ENCODE results near the gene PSMD9.
A peak's percentile ranks its signal among the peaks of the same experiment; 100 is the strongest.
"Not testable (repeated sequence)": the region's sequence is repeated elsewhere in the genome, so short reads cannot be mapped to it uniquely, and the experiment has no call there.

PSMD9 gene

GRCh38 chr12:121918679-121919038, 30.1 kb downstream of the PSMD9 start:
- Histone ChIP-seq H3K4me1 (ENCODE audit: insufficient read depth, poor library complexity, severe bottlenecking) (peaks cover 3% of the 10 kb centered on the region), H3K27me3 (ENCODE audit: insufficient read depth, poor library complexity, severe bottlenecking) (no peaks in the 10 kb centered on the region), H3K9me3 (ENCODE audit: severe bottlenecking) (no peaks in the 10 kb centered on the region), H3K36me3 (ENCODE audit: low read depth) (peaks cover 43% of the 10 kb centered on the region), H3K4me3 (ENCODE audit: severe bottlenecking) (peak overlapping the region; percentile 22), H3K27ac (ENCODE audit: poor library complexity, severe bottlenecking) (peak overlapping the region; percentile 43)
- DNase-seq (ENCODE audit: low spot score) (no peak), ATAC-seq (ENCODE audit: low read depth) (peak; percentile 7; the same call in 1 of the 3 replicates)
- no peak for TF ChIP-seq CTCF (IDR thresholded peaks at IDR 0.05; ENCODE audit: poor library complexity, severe bottlenecking)

- H3K4me1 ChIP-seq (ENCODE audit: insufficient read depth, poor library complexity, severe bottlenecking) = peaks cover 11% of the 10 kb centered on the region
- H3K27me3 ChIP-seq (ENCODE audit: insufficient read depth, poor library complexity, severe bottlenecking) = no peaks in the 10 kb centered on the region
- DNase-seq (ENCODE audit: low spot score) (no peak), ATAC-seq (ENCODE audit: low read depth) (no peak)
- H3K36me3 ChIP-seq (ENCODE audit: low read depth) = peaks cover 22% of the 10 kb centered on the region
- no peak overlapping the region for H3K4me3 ChIP-seq (ENCODE audit: severe bottlenecking)
- no peaks in the 10 kb centered on the region for H3K9me3 ChIP-seq (ENCODE audit: severe bottlenecking)
- H3K27ac ChIP-seq (ENCODE audit: poor library complexity, severe bottlenecking) = peak overlapping the region; percentile 1
- TF ChIP-seq CTCF (IDR thresholded peaks at IDR 0.05; ENCODE audit: poor library complexity, severe bottlenecking) = no peak
These were observed 32.5 kb downstream of the PSMD9 start for GRCh38 chr12:121921066-121921465.

- peaks cover 14% of the 10 kb centered on the region for H3K4me1 ChIP-seq (ENCODE audit: insufficient read depth, poor library complexity, severe bottlenecking)
- H3K27me3 ChIP-seq (ENCODE audit: insufficient read depth, poor library complexity, severe bottlenecking) = no peaks in the 10 kb centered on the region
- no peaks in the 10 kb centered on the region for H3K36me3 ChIP-seq (ENCODE audit: low read depth)
- DNase-seq (ENCODE audit: low spot score) (no peak), ATAC-seq (ENCODE audit: low read depth) (no peak)
- no peaks in the 10 kb centered on the region for H3K9me3 ChIP-seq (ENCODE audit: severe bottlenecking)
- TF ChIP-seq CTCF (IDR thresholded peaks at IDR 0.05; ENCODE audit: poor library complexity, severe bottlenecking) = no peak
- H3K4me3 ChIP-seq (ENCODE audit: severe bottlenecking) = no peak overlapping the region
- H3K27ac ChIP-seq (ENCODE audit: poor library complexity, severe bottlenecking) = peak overlapping the region; percentile 90
These were observed 36.7 kb downstream of the PSMD9 start for GRCh38 chr12:121925358-121925695.

- Histone ChIP-seq H3K36me3 (ENCODE audit: low read depth) (no peaks in the 10 kb centered on the region), H3K27ac (ENCODE audit: poor library complexity, severe bottlenecking) (peak overlapping the region; percentile 90), H3K4me1 (ENCODE audit: insufficient read depth, poor library complexity, severe bottlenecking) (peaks cover 14% of the 10 kb centered on the region), H3K27me3 (ENCODE audit: insufficient read depth, poor library complexity, severe bottlenecking) (no peaks in the 10 kb centered on the region), H3K4me3 (ENCODE audit: severe bottlenecking) (no peak overlapping the region), H3K9me3 (ENCODE audit: severe bottlenecking) (no peaks in the 10 kb centered on the region)
- TF ChIP-seq CTCF (IDR thresholded peaks at IDR 0.05; ENCODE audit: poor library complexity, severe bottlenecking) = no peak
- DNase-seq (ENCODE audit: low spot score) (no peak), ATAC-seq (ENCODE audit: low read depth) (no peak)
These were observed 38.5 kb downstream of the PSMD9 start for GRCh38 chr12:121926874-121927706.

- H3K9me3 ChIP-seq (ENCODE audit: severe bottlenecking) = no peaks in the 10 kb centered on the region
- no peaks in the 10 kb centered on the region for H3K27me3 ChIP-seq (ENCODE audit: insufficient read depth, poor library complexity, severe bottlenecking)
- no peak for TF ChIP-seq CTCF (IDR thresholded peaks at IDR 0.05; ENCODE audit: poor library complexity, severe bottlenecking)
- ATAC-seq (ENCODE audit: low read depth) (no peak), DNase-seq (ENCODE audit: low spot score) (no peak)
- peak overlapping the region; percentile 90 for H3K27ac ChIP-seq (ENCODE audit: poor library complexity, severe bottlenecking)
- no peak overlapping the region for H3K4me3 ChIP-seq (ENCODE audit: severe bottlenecking)
- no peaks in the 10 kb centered on the region for H3K36me3 ChIP-seq (ENCODE audit: low read depth)
- H3K4me1 ChIP-seq (ENCODE audit: insufficient read depth, poor library complexity, severe bottlenecking) = peaks cover 14% of the 10 kb centered on the region
These were observed 39.2 kb downstream of the PSMD9 start for GRCh38 chr12:121927813-121928212.

- not testable (repeated sequence) for H3K27ac ChIP-seq (ENCODE audit: poor library complexity, severe bottlenecking); H3K27me3 ChIP-seq (ENCODE audit: insufficient read depth, poor library complexity, severe bottlenecking); DNase-seq (ENCODE audit: low spot score); H3K36me3 ChIP-seq (ENCODE audit: low read depth); ATAC-seq (ENCODE audit: low read depth); H3K9me3 ChIP-seq (ENCODE audit: severe bottlenecking); H3K4me3 ChIP-seq (ENCODE audit: severe bottlenecking)
- peaks cover 14% of the 10 kb centered on the region for H3K4me1 ChIP-seq (ENCODE audit: insufficient read depth, poor library complexity, severe bottlenecking)
These were observed 41.0 kb downstream of the PSMD9 start for GRCh38 chr12:121929545-121929944.
